Endothelial cell of umbilical vein (primary cell): ENCODE measurements around the gene KAT2A. TPM values are rescaled to one million over a fixed set of nuclear protein-coding genes. Genes with fewer than 3 reads are reported as not detected.
A peak's percentile ranks its signal among the peaks of the same experiment; 100 is the strongest.

Experiments
- BruUV-seq: library from RNA; stranded (reverse); fragments of 400-500 nt; replicated peaks from 2 replicates; lab custom pipeline; 2021; lab: Mats Ljungman, UMichigan
- CTCF ChIA-PET: fragments of 300-600, 350-600 bp; sonication (Branson Sonifier 250); formaldehyde crosslinking; loops from one replicate; lab custom pipeline; 2021; ENCODE audit warnings: antibody characterized with exemption, inconsistent platforms; lab: Charles Lee
- POLR2A ChIA-PET: fragments of 300-600, 350-600 bp; sonication (Branson Sonifier 250); formaldehyde crosslinking; loops from one replicate; lab custom pipeline; 2021; ENCODE audit warnings: antibody characterized with exemption, inconsistent platforms; lab: Charles Lee
- DNase-seq: peaks from one replicate; pipeline ENCODE4 v3.0.0-alpha.2; 2011; ENCODE audit warnings: low read depth, low spot score
- FAIRE-seq: peaks from 2 replicates; lab custom pipeline; 2011; peaks lifted over from hg19 to GRCh38; lab: Jason Lieb, UNC
- H2AFZ ChIP-seq: 2 replicates; pipeline ENCODE4 v1.6.0; 2012; ENCODE audit warnings: low read depth, low read length, control low read depth, inconsistent platforms
- H3K27ac ChIP-seq: 2 replicates; pipeline ENCODE4 v1.5.1; 2011; ENCODE audit warnings: low read depth, mild to moderate bottlenecking, control low read depth, low read length, moderate library complexity; ENCODE audit not compliant: insufficient read depth
- H3K27me3 ChIP-seq, 2 experiments: 2 replicates each; pipeline versions ENCODE4 v1.6.0 to v1.6.1; 2011; ENCODE audit warnings: low read length in 2 of 2, mixed read lengths in 1 of 2; ENCODE audit not compliant: control insufficient read depth in 2 of 2, insufficient read depth in 2 of 2
- H3K36me3 ChIP-seq, 2 experiments: 2 replicates in 1 of 2; 3 replicates in 1 of 2; pipeline ENCODE4 v1.5.1; 2011; ENCODE audit warnings: low read length in 2 of 2, mild to moderate bottlenecking in 1 of 2, moderate library complexity in 1 of 2; ENCODE audit not compliant: control insufficient read depth in 2 of 2, insufficient read depth in 2 of 2; ENCODE audit errors: extremely low read depth in 1 of 2
- H3K4me1 ChIP-seq: 3 replicates; pipeline ENCODE4 v1.5.1; 2011; ENCODE audit warnings: mild to moderate bottlenecking, low read length; ENCODE audit not compliant: control insufficient read depth, insufficient read depth; ENCODE audit errors: extremely low read depth
- H3K4me2 ChIP-seq: 2 replicates; pipeline ENCODE4 v1.6.1; 2011; ENCODE audit warnings: low read length, control low read depth, mixed read lengths; ENCODE audit not compliant: insufficient read depth
- H3K4me3 ChIP-seq, 3 experiments: fragments of 200-600 bp in 1 of 3; sonication (generic), shearing (Covaris generic) in 1 of 3; replicated peaks in 1 of 3; 2 replicates each; pipeline ENCODE4 v1.5.1; 2011 to 2016; ENCODE audit warnings: control low read depth in 3 of 3, low read length in 3 of 3, mild to moderate bottlenecking in 2 of 3, inconsistent platforms in 1 of 3, low read depth in 1 of 3, moderate library complexity in 1 of 3; ENCODE audit not compliant: insufficient read depth in 1 of 3
- H3K79me2 ChIP-seq: 2 replicates; pipeline ENCODE4 v1.6.0; 2012; ENCODE audit warnings: low read length, inconsistent platforms; ENCODE audit not compliant: control insufficient read depth, insufficient read depth
- H3K9ac ChIP-seq: replicated peaks from 2 replicates; pipeline ENCODE3; 2011; ENCODE audit warnings: low read length, control low read depth; ENCODE audit not compliant: insufficient read depth; ENCODE audit errors: extremely low read depth
- H3K9me1 ChIP-seq: replicated peaks from 3 replicates; pipeline ENCODE4 v1.6.0; 2011; ENCODE audit warnings: mild to moderate bottlenecking, low read length; ENCODE audit not compliant: control insufficient read depth, insufficient read depth; ENCODE audit errors: extremely low read depth
- H3K9me3 ChIP-seq: replicated peaks from 2 replicates; pipeline ENCODE4 v1.5.1; 2012; ENCODE audit warnings: low read length, inconsistent platforms; ENCODE audit not compliant: control insufficient read depth, insufficient read depth
- H4K20me1 ChIP-seq: replicated peaks from 2 replicates; pipeline ENCODE3; 2011; ENCODE audit warnings: mild to moderate bottlenecking, low read length; ENCODE audit not compliant: control insufficient read depth, insufficient read depth; ENCODE audit errors: extremely low read depth
- CTCF ChIP-seq, 2 donors: IDR thresholded peaks; 1 replicate in 1 of 2; 2 replicates in 1 of 2; pipeline ENCODE4 v1.5.1; 2011; ENCODE audit warnings: low read length in 2 of 2, mild to moderate bottlenecking in 2 of 2, moderate library complexity in 2 of 2, control low read depth in 1 of 2, inconsistent platforms in 1 of 2, low read depth in 1 of 2; ENCODE audit not compliant: insufficient read depth in 1 of 2; ENCODE audit errors: extremely low read depth in 1 of 2
- EZH2 ChIP-seq: IDR thresholded peaks from 2 replicates; pipeline ENCODE4 v1.6.1; 2012; ENCODE audit warnings: borderline replicate concordance, low read depth, mild to moderate bottlenecking, moderate library complexity, low read length, inconsistent platforms; ENCODE audit not compliant: severe bottlenecking
- FOS ChIP-seq: IDR thresholded peaks from 2 replicates; pipeline ENCODE4 v1.6.1; 2011; ENCODE audit warnings: mild to moderate bottlenecking, low read length, moderate library complexity, borderline replicate concordance; ENCODE audit not compliant: insufficient read depth
- GATA2 ChIP-seq: IDR thresholded peaks from 2 replicates; pipeline ENCODE4 v1.7.0; 2011; ENCODE audit warnings: low read depth, mild to moderate bottlenecking, moderate library complexity, mixed read lengths, low read length; ENCODE audit not compliant: insufficient read length, insufficient read depth
- JUN ChIP-seq: IDR thresholded peaks from 2 replicates; pipeline ENCODE4 v1.6.1; 2011; ENCODE audit warnings: borderline replicate concordance, low read depth; ENCODE audit not compliant: insufficient read length, insufficient read depth
- MAX ChIP-seq: IDR thresholded peaks from 2 replicates; pipeline ENCODE4 v1.6.1; 2011; ENCODE audit not compliant: insufficient read depth, insufficient read length
- MYC ChIP-seq: IDR thresholded peaks from one replicate; pipeline ENCODE4 v1.6.1; 2011; ENCODE audit warnings: mild to moderate bottlenecking, low read depth, low read length
- POLR2A ChIP-seq: IDR thresholded peaks from 2 replicates; pipeline ENCODE4 v1.6.1; 2012; ENCODE audit warnings: low read depth, mild to moderate bottlenecking, control low read depth, low read length
- POLR2AphosphoS5 ChIP-seq: IDR thresholded peaks from 2 replicates; pipeline ENCODE4 v1.6.1; 2012; ENCODE audit warnings: low read depth, mild to moderate bottlenecking, control low read depth, low read length, moderate library complexity; ENCODE audit not compliant: insufficient read depth
- dilution Hi-C: fragments of 300-500 bp; cut with MboI; formaldehyde crosslinking; loops from one replicate; pipeline ENCODE4 v1.15.0; 2019; ENCODE audit warnings: low sequenced_read_pairs; ENCODE audit not compliant: extremely low pct_ligation_motif_present
- intact Hi-C: fragments of 100-400 bp; cut with micrococcal nuclease; formaldehyde crosslinking; loops from one replicate; pipeline ENCODE4 v1.10.0; 2022
- polyA plus RNA-seq, 4 experiments: library from polyadenylated mRNA; depleted of rRNA in 3 of 4; stranded (reverse) in 3 of 4; unstranded in 1 of 4; fragments of >200 nt; gene quantifications; 2 replicates each; pipeline versions ENCODE4 v1.2.1 to v1.2.3, GENCODE V29; 2011 to 2012; ENCODE audit warnings: missing spikeins in 1 of 4
- total RNA-seq: library from RNA; stranded (reverse); gene quantifications from 2 replicates; pipeline ENCODE4 v1.2.3, GENCODE V29; 2021

The KAT2A gene
- total and polyA plus RNA-seq, 2 donors (not counting 3 experiments of a cell fraction or from before 2014, with no cell fraction given): 32.9 to 33.4 TPM

- no peak overlapping the region for H3K9ac ChIP-seq
- ChIA-PET POLR2A (no interaction called here), CTCF (interaction anchor here (1.0 to 2.1 kb wide), 5 partner anchors 10 to 109 kb away, joined by 3 to 11 read pairs (median 4); partner anchors contain the start of gene DHX58)
- H3K9me1 ChIP-seq: no peaks in the 10 kb centered on the region
- H3K27me3 ChIP-seq: peaks cover 0 to 12% of the 10 kb centered on the region in 2 experiments
- H3K79me2 ChIP-seq: no peaks in the 10 kb centered on the region
- BruUV-seq: no TSS peak
- H3K27ac ChIP-seq: no peak overlapping the region
- dilution Hi-C loops: no loop called here
- intact Hi-C loops: no loop called here
- TF ChIP-seq EZH2: peak; percentile 75
- peak in 1 of 2 donors; percentile 7 for TF ChIP-seq CTCF (IDR thresholded peaks at IDR 0.05; ENCODE audit: extremely low read depth in 1 of 2, insufficient read depth in 1 of 2, low read depth in 1 of 2, low read length in 2 of 2)
- TF ChIP-seq POLR2A: no peak
- H2AFZ ChIP-seq: no peak overlapping the region
- no peak overlapping the region for H3K4me3 ChIP-seq
- no peaks in the 10 kb centered on the region for H3K9me3 ChIP-seq
- peaks cover 3% of the 10 kb centered on the region for H3K4me1 ChIP-seq
- peak overlapping the region; percentile 42 for H3K4me2 ChIP-seq
- no peaks in the 10 kb centered on the region for H4K20me1 ChIP-seq
- FAIRE-seq: peak; percentile 61
- H3K36me3 ChIP-seq: no peaks in the 10 kb centered on the region
- no peak for DNase-seq
Observed at GRCh38 chr17:42072323-42073187, 48.6 kb downstream of the KAT2A start.

- intact Hi-C loops: no loop called here
- H3K79me2 ChIP-seq: no peaks in the 10 kb centered on the region
- POLR2A ChIA-PET: no interaction called here
- no TSS peak for BruUV-seq
- no peak for TF ChIP-seq POLR2AphosphoS5
- no peak for TF ChIP-seq CTCF (IDR thresholded peaks at IDR 0.05; ENCODE audit: extremely low read depth in 1 of 2, insufficient read depth in 1 of 2, low read depth in 1 of 2, low read length in 2 of 2)
- TF ChIP-seq MYC: no peak
- no peak for TF ChIP-seq POLR2A
- TF ChIP-seq EZH2: no peak
- no peak for TF ChIP-seq GATA2
- TF ChIP-seq MAX: no peak
- no peak for TF ChIP-seq FOS
- TF ChIP-seq JUN: no peak
- no peak overlapping the region for H3K27ac ChIP-seq
- H4K20me1 ChIP-seq: no peaks in the 10 kb centered on the region
- H3K9me1 ChIP-seq: no peaks in the 10 kb centered on the region
- H3K4me1 ChIP-seq: peaks cover 3% of the 10 kb centered on the region
- CTCF ChIA-PET: interaction anchor here (1.0 to 2.1 kb wide), 8 partner anchors 8 to 110 kb away, joined by 3 to 11 read pairs (median 4); partner anchors contain the start of genes DHX58 and KCNH4
- H3K36me3 ChIP-seq: no peaks in the 10 kb centered on the region
- H2AFZ ChIP-seq: no peak overlapping the region
- no peak overlapping the region for H3K4me3 ChIP-seq
- H3K4me2 ChIP-seq: no peak overlapping the region
- H3K9me3 ChIP-seq: no peaks in the 10 kb centered on the region
- no peak overlapping the region for H3K9ac ChIP-seq
- DNase-seq: no peak
- dilution Hi-C loops: no loop called here
- no peak for FAIRE-seq
- H3K27me3 ChIP-seq: peaks cover 0 to 12% of the 10 kb centered on the region in 2 experiments
Observed at GRCh38 chr17:42071810-42072209, 49.4 kb downstream of the KAT2A start.
